GM19351 (cell line): ENCODE results near the gene APP.
"Not testable (repeated sequence)": the region's sequence is repeated elsewhere in the genome, so short reads cannot be mapped to it uniquely, and the experiment has no call there.

ENCODE experiments used
- ATAC-seq: cut with Tn5 transposase; IDR thresholded peaks from one replicate; pipeline ENCODE4 v1.9.1; 2021; ENCODE audit warnings: mild to moderate bottlenecking, moderate library complexity; ENCODE audit not compliant: unreplicated experiment

APP gene

GRCh38 chr21:26165331-26165730, 5.2 kb downstream of the APP start:
- ATAC-seq: no peak

- ATAC-seq: no peak
These were observed 6.3 kb downstream of the APP start for GRCh38 chr21:26164311-26164710.

- no peak for ATAC-seq
These were observed 8.5 kb downstream of the APP start for GRCh38 chr21:26162081-26162480.

- ATAC-seq: no peak
These were observed 10.7 kb downstream of the APP start for GRCh38 chr21:26159869-26160268.

GRCh38 chr21:26157801-26158200, 12.8 kb downstream of the APP start:
- no peak for ATAC-seq

GRCh38 chr21:26154753-26155152, 15.8 kb downstream of the APP start:
- no peak for ATAC-seq

- no peak for ATAC-seq
These were observed 16.8 kb downstream of the APP start for GRCh38 chr21:26153758-26154157.

- ATAC-seq: no peak
These were observed 21.7 kb downstream of the APP start for GRCh38 chr21:26148840-26149354.

GRCh38 chr21:26148071-26148839, 22.3 kb downstream of the APP start:
- ATAC-seq: no peak

- no peak for ATAC-seq
These were observed 23.0 kb downstream of the APP start for GRCh38 chr21:26147535-26147934.

GRCh38 chr21:26146681-26147080, 23.9 kb downstream of the APP start:
- no peak for ATAC-seq

- ATAC-seq: no peak
These were observed 26.5 kb downstream of the APP start for GRCh38 chr21:26144031-26144430.

- no peak for ATAC-seq
These were observed 28.2 kb downstream of the APP start for GRCh38 chr21:26142363-26142762.

- no peak for ATAC-seq
These were observed 29.6 kb downstream of the APP start for GRCh38 chr21:26140926-26141325.

GRCh38 chr21:26140164-26140579, 30.4 kb downstream of the APP start:
- no peak for ATAC-seq

GRCh38 chr21:26138615-26139257, 31.8 kb downstream of the APP start:
- no peak for ATAC-seq

- ATAC-seq: peak; percentile 36
These were observed 33.0 kb downstream of the APP start for GRCh38 chr21:26137379-26138060.

- peak; percentile 99 for ATAC-seq
These were observed 33.9 kb downstream of the APP start for GRCh38 chr21:26136671-26137070.

- no peak for ATAC-seq
These were observed 35.0 kb downstream of the APP start for GRCh38 chr21:26135520-26135919.

- ATAC-seq: no peak
These were observed 39.0 kb downstream of the APP start for GRCh38 chr21:26131554-26131953.

GRCh38 chr21:26131053-26131452, 39.5 kb downstream of the APP start:
- ATAC-seq: not testable (repeated sequence)
